Transverse colon (tissue), 4 donors: ENCODE measurements around the gene ACSF3. TPM values are rescaled to one million over a fixed set of nuclear protein-coding genes. Genes with fewer than 3 reads are reported as not detected.

Source experiments
- DNase-seq: peaks from one replicate; pipeline ENCODE4 v3.0.0-alpha.2; 2019
- H3K27ac ChIP-seq, 4 donors: fragments of 200-600 bp; sonication (generic); 2 replicates each; pipeline ENCODE4 v1.5.1; 2016 to 2018; ENCODE audit warnings: inconsistent platforms in 4 of 4
- H3K27me3 ChIP-seq: fragments of 200-600 bp; sonication (generic); 2 replicates; pipeline ENCODE4 v1.5.1; 2017; ENCODE audit warnings: inconsistent platforms
- H3K36me3 ChIP-seq, 4 donors: fragments of 200-600 bp; sonication (generic); 2 replicates each; pipeline ENCODE4 v1.5.1; 2017 to 2019; ENCODE audit warnings: inconsistent platforms in 4 of 4
- H3K4me1 ChIP-seq, 4 donors: fragments of 200-600 bp; sonication (generic); 2 replicates each; pipeline ENCODE4 v1.5.1; 2017 to 2020; ENCODE audit warnings: inconsistent platforms in 4 of 4
- H3K4me3 ChIP-seq, 4 donors: fragments of 200-600 bp; sonication (generic); 1 replicate in 1 of 4; 2 replicates in 3 of 4; pipeline versions ENCODE4 v1.5.1 to v1.6.1; 2017 to 2019; ENCODE audit warnings: inconsistent platforms in 4 of 4
- H3K9me3 ChIP-seq, 2 donors: fragments of 200-600 bp; sonication (generic); 2 replicates each; pipeline ENCODE4 v1.5.1; 2017 to 2019; ENCODE audit warnings: inconsistent platforms in 2 of 2
- EP300 ChIP-seq: sonication (generic); formaldehyde crosslinking; IDR thresholded peaks from one replicate; pipeline ENCODE4 v1.6.1; 2017; ENCODE audit warnings: antibody characterized with exemption, low read depth
- POLR2A ChIP-seq: fragments of 450-650 bp; IDR thresholded peaks from one replicate; pipeline ENCODE4 v1.6.1; 2016; ENCODE audit warnings: antibody characterized with exemption, mild to moderate bottlenecking, moderate library complexity
- POLR2AphosphoS5 ChIP-seq, 3 donors: sonication (generic); formaldehyde crosslinking; IDR thresholded peaks; one replicate each; pipeline ENCODE4 v1.6.1; 2016; ENCODE audit warnings: antibody characterized with exemption in 3 of 3
- WGBS, 2 donors: methylation state at CpG; one replicate each; pipeline ENCODE4 v1.1.5; 2018; ENCODE audit warnings: low coverage in 1 of 2; 5-methylcytosine and 5-hydroxymethylcytosine counted together
- in situ Hi-C, 4 donors: fragments of 200-750 bp; cut with MboI; loops; one replicate each; pipeline versions ENCODE4 v1.15.0 to v1.15.1; 2017; ENCODE audit warnings: low sequenced_read_pairs in 3 of 4, low pct_ligation_motif_present in 1 of 4, low pct_unique_long_range_greater_than_20kb in 1 of 4
- intact Hi-C: fragments of 100-400 bp; cut with DNase I; formaldehyde crosslinking; loops from one replicate; pipeline ENCODE4 v1.15.1; 2023; ENCODE audit warnings: low total_unique reads
- total RNA-seq, 4 donors: library from RNA; depleted of rRNA; stranded (reverse); fragments of >200 nt; gene quantifications; one replicate each; pipeline ENCODE4 v1.1.0, GENCODE V29; 2016
- TF ChIP-seq, protein P1 (sequence below), 5 experiments: fragments of 200-600 bp in 3 of 5; fragments of 450-650 bp in 2 of 5; sonication (generic) in 3 of 5; IDR thresholded peaks; 1 replicate in 2 of 5; 2 replicates in 3 of 5; pipeline ENCODE4 v1.5.1; 2016 to 2017; ENCODE audit warnings: antibody characterized with exemption in 5 of 5, inconsistent platforms in 3 of 5, mild to moderate bottlenecking in 2 of 5, moderate library complexity in 1 of 5

The ACSF3 gene
- total RNA-seq, 4 donors from 2014 or later = 54.5 to 120 (median 75.8) TPM

DNA sequence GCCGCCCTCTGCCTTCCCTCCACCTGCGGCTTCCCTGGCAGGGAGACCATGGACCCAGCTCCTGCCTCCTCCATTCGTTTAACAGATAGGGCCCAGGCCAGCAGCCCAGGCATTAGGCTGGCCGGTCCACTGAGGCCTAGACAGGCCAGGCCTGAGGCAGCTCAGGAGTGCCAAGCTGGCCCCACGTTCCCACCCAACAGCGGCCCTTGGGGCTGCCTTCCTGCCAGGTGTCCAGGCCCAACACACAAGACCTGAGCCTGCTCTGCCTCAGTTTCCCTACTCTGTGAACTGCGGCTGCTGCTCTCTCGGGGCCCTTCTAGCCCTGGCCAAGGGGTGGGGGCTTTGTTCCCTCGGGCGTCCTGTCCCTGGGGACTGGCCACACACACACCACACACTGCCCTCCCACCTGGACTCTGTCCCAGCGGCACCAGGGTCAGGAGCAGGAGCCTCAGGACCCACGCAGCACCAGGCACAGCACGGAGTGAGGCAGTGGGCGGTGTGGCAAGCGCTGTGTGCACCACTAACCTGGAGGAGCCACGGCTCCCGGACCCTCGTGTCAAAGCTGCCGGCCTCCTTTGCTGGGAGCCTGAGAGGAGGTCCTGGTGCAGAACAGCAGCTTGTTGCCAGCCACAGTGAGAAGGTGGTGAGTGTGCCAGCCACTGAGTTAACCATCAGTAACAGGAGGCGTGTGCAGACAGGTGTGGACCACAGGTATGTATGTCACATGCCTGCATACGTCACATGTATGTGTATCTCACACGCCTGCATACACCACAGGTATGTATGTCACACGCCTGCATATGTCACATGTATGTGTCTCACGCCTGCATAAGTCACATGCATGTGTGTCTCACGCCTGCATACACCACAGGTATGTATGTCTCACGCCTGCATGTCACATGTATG is 63.3 kb downstream of the ACSF3 start:
- 71% methylated on average over 26 of the region's 26 CpGs; no CpG with 5 or more reads in 1 of the 2 donors for whole genome bisulfite sequencing, 2 donors
- Histone ChIP-seq H3K27me3 (peaks cover 11% of the 10 kb centered on the region), H3K27ac (no peak overlapping the region), H3K36me3 (peaks cover 0 to under 1% (median 0%) of the 10 kb centered on the region in 4 donors), H3K4me1 (peaks cover 10 to 18% (median 12%) of the 10 kb centered on the region in 4 donors), H3K4me3 (no peak overlapping the region), H3K9me3 (no peaks in the 10 kb centered on the region)
- intact Hi-C loops (no loop called here), in situ Hi-C loops (loop anchor here in 2 of 4 donors (25.0 kb wide), 1 partner anchor 220 kb away; no protein-coding TSS in a partner anchor)
- no peak for DNase-seq
- TF ChIP-seq, protein P1, sequence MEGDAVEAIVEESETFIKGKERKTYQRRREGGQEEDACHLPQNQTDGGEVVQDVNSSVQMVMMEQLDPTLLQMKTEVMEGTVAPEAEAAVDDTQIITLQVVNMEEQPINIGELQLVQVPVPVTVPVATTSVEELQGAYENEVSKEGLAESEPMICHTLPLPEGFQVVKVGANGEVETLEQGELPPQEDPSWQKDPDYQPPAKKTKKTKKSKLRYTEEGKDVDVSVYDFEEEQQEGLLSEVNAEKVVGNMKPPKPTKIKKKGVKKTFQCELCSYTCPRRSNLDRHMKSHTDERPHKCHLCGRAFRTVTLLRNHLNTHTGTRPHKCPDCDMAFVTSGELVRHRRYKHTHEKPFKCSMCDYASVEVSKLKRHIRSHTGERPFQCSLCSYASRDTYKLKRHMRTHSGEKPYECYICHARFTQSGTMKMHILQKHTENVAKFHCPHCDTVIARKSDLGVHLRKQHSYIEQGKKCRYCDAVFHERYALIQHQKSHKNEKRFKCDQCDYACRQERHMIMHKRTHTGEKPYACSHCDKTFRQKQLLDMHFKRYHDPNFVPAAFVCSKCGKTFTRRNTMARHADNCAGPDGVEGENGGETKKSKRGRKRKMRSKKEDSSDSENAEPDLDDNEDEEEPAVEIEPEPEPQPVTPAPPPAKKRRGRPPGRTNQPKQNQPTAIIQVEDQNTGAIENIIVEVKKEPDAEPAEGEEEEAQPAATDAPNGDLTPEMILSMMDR (IDR thresholded peaks at IDR 0.05) = no peak
- no peak for TF ChIP-seq POLR2AphosphoS5 (IDR thresholded peaks at IDR 0.05)
- TF ChIP-seq POLR2A = no peak
- no peak for TF ChIP-seq EP300

DNA sequence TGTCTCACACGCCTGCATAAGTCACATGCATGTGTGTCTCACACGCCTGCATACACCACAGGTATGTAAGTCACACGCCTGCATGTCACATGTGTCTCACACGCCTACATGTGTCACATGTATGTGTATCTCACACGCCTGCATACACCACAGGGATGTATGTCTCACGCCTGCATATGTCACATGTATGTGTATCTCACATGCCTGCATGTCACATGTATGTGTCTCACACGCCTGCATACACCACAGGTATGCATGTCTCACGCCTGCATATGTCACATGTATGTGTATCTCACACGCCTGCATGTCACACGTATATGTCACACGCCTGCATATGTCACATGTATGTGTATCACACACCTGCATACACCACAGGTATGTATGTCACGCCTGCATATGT is 64.1 kb downstream of the ACSF3 start:
- no peak overlapping the region for H3K27ac ChIP-seq
- in situ Hi-C loops = loop anchor here in 2 of 4 donors (25.0 kb wide), 1 partner anchor 220 kb away; no protein-coding TSS in a partner anchor
- no peak for DNase-seq
- no peaks in the 10 kb centered on the region for H3K36me3 ChIP-seq
- TF ChIP-seq POLR2A (no peak), EP300 (no peak), POLR2AphosphoS5 (IDR thresholded peaks at IDR 0.05) (no peak)
- TF ChIP-seq, protein P1 (IDR thresholded peaks at IDR 0.05) = no peak
- no peaks in the 10 kb centered on the region for H3K9me3 ChIP-seq
- intact Hi-C loops = no loop called here
- 85 to 89% methylated on average over 7 to 12 of the region's 12 CpGs for WGBS, 2 donors
- H3K4me3 ChIP-seq = no peak overlapping the region
- peaks cover 11% of the 10 kb centered on the region for H3K27me3 ChIP-seq
- peaks cover 10 to 18% (median 12%) of the 10 kb centered on the region in 4 donors for H3K4me1 ChIP-seq

DNA sequence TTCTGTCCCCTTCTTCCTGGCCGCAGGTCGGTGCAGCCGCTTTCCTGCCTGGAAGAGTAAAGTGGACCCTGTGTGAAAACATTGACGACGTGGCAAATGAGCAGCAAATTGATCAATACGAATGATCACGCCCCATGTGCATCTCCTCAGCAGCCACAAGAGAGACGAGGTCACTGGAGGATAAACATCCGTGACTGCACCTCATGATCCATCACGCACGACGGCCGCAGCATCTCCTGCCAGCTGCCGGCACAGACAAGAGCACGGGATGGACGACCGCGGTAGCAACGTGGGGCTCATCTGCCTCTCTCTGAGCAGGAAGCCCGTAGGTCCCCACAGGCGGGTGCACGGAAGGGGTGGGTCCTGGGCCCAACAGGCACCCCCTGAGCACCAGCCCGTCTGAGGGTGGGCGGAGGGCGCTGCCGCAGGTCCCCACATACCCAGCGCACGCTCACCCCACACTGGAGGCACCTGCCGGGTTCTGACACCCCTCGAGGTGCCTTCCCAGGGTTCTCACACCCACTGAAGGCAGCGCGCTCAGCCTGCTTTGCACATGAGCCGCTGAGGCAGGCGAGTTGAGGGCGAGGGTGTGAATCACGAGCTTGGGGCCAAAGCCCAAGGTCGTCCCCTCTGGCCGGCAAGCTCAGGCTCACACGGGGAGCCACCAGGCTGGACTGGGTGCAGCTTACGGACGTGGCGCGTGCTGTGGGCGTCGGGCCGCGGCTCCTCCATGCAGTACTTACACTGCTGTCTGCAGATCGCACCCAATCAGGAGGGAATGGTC is 65.6 kb downstream of the ACSF3 start:
- in situ Hi-C loops = loop anchor here in 2 of 4 donors (25.0 kb wide), 1 partner anchor 222 kb away; no protein-coding TSS in a partner anchor
- 81% methylated on average over 41 of the region's 48 CpGs; no CpG with 5 or more reads in 1 of the 2 donors for WGBS, 2 donors

More for the DNA sequence above, 65.6 kb downstream of the ACSF3 start:
- H3K27ac ChIP-seq = no peak overlapping the region
- H3K36me3 ChIP-seq = no peaks in the 10 kb centered on the region
- DNase-seq = no peak
- H3K4me3 ChIP-seq = no peak overlapping the region
- H3K4me1 ChIP-seq = peaks cover 10 to 18% (median 12%) of the 10 kb centered on the region in 4 donors
- no peaks in the 10 kb centered on the region for H3K9me3 ChIP-seq
- TF ChIP-seq POLR2A = no peak
- TF ChIP-seq, protein P1 (IDR thresholded peaks at IDR 0.05) = no peak
- no peak for TF ChIP-seq EP300
- TF ChIP-seq POLR2AphosphoS5 (IDR thresholded peaks at IDR 0.05) = no peak
- intact Hi-C loops = no loop called here
- peaks cover 14% of the 10 kb centered on the region for H3K27me3 ChIP-seq
